Uterus (tissue), 4 donors: ENCODE measurements around the gene NKG7. TPM values are rescaled to one million over a fixed set of nuclear protein-coding genes. Genes with fewer than 3 reads are reported as not detected.

Source experiments
- DNase-seq, 2 donors: peaks; one replicate each; pipeline ENCODE4 v3.0.0-alpha.2; 2019 to 2020
- H3K27ac ChIP-seq, 2 donors: fragments of 200-600 bp; sonication (generic); 1 replicate in 1 of 2; 2 replicates in 1 of 2; pipeline ENCODE4 v1.5.1; 2016 to 2018
- H3K27me3 ChIP-seq, 2 donors: fragments of 200-600 bp; sonication (generic); one replicate each; pipeline ENCODE4 v1.5.1; 2018 to 2019; ENCODE audit warnings: control low read depth in 1 of 2
- H3K36me3 ChIP-seq, 2 donors: fragments of 200-600 bp; sonication (generic); one replicate each; pipeline ENCODE4 v1.5.1; 2019; ENCODE audit warnings: control low read depth in 1 of 2
- H3K4me1 ChIP-seq, 2 donors: fragments of 200-600 bp; sonication (generic); one replicate each; pipeline ENCODE4 v1.5.1; 2018 to 2019; ENCODE audit warnings: control low read depth in 1 of 2
- H3K4me3 ChIP-seq, 2 donors: fragments of 200-600 bp; sonication (generic); 1 replicate in 1 of 2; 2 replicates in 1 of 2; pipeline ENCODE4 v1.5.1; 2018 to 2019; ENCODE audit warnings: mild to moderate bottlenecking in 1 of 2
- H3K9me3 ChIP-seq, 2 donors: fragments of 200-600 bp; sonication (generic); one replicate each; pipeline ENCODE4 v1.5.1; 2019; ENCODE audit warnings: control low read depth in 1 of 2
- POLR2A ChIP-seq, 2 donors: fragments of 450-650 bp; IDR thresholded peaks; one replicate each; pipeline ENCODE4 v1.6.1; 2016; ENCODE audit warnings: antibody characterized with exemption in 2 of 2, mild to moderate bottlenecking in 1 of 2, moderate library complexity in 1 of 2
- intact Hi-C: fragments of 100-400 bp; cut with DNase I; formaldehyde crosslinking; loops from one replicate; pipeline ENCODE4 v1.15.1; 2023; ENCODE audit warnings: low total_unique reads
- total RNA-seq, 4 donors: library from RNA; depleted of rRNA in 3 of 4; stranded (reverse); fragments of >200 nt in 3 of 4; gene quantifications; one replicate each; pipeline versions ENCODE4 v1.1.0 to v1.2.4, GENCODE V29; 2014 to 2023
- TF ChIP-seq, protein P1 (sequence below), 4 experiments: fragments of 200-600 bp in 2 of 4; fragments of 450-650 bp in 2 of 4; sonication (generic) in 2 of 4; IDR thresholded peaks; one replicate each; pipeline ENCODE4 v1.5.1; 2016 to 2019; ENCODE audit warnings: antibody characterized with exemption in 4 of 4, mild to moderate bottlenecking in 2 of 4, moderate library complexity in 1 of 4
- donor health status: DM: yes; HTN: yes; CAD: no.

Gene NKG7
- total RNA-seq, 4 donors from 2014 or later = 1.0 to 3.6 (median 2.9) TPM; not detected in 1

DNA sequence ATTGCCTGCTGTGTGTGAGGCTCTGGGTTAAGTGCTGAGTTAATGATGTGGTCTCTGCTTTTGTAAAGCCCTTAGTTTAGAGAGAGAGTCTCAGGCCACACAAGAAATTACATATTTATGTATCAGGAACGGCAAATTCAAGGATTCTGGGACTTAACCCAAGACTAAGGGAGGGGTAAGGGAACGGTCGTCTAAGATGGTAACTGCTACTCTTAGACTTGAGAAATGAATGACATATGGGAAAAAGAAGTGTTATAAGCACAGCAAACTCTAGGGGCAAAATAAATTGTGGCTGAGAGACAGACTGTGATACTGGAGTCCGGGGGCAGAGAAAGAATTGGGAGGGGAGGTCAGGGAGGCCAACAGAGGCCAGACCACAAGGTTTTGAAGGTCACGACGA is 40.7 kb downstream of the NKG7 start:
- intact Hi-C loops = no loop called here
- Histone ChIP-seq H3K4me3 (no peak overlapping the region), H3K27me3 (peaks cover 0 to 34% of the 10 kb centered on the region in 2 donors), H3K4me1 (no peaks in the 10 kb centered on the region), H3K27ac (no peak overlapping the region), H3K9me3 (no peaks in the 10 kb centered on the region), H3K36me3 (no peaks in the 10 kb centered on the region)
- TF ChIP-seq, protein P1, sequence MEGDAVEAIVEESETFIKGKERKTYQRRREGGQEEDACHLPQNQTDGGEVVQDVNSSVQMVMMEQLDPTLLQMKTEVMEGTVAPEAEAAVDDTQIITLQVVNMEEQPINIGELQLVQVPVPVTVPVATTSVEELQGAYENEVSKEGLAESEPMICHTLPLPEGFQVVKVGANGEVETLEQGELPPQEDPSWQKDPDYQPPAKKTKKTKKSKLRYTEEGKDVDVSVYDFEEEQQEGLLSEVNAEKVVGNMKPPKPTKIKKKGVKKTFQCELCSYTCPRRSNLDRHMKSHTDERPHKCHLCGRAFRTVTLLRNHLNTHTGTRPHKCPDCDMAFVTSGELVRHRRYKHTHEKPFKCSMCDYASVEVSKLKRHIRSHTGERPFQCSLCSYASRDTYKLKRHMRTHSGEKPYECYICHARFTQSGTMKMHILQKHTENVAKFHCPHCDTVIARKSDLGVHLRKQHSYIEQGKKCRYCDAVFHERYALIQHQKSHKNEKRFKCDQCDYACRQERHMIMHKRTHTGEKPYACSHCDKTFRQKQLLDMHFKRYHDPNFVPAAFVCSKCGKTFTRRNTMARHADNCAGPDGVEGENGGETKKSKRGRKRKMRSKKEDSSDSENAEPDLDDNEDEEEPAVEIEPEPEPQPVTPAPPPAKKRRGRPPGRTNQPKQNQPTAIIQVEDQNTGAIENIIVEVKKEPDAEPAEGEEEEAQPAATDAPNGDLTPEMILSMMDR (IDR thresholded peaks at IDR 0.05) = no peak
- TF ChIP-seq POLR2A (IDR thresholded peaks at IDR 0.05) = no peak
- DNase-seq = no peak

DNA sequence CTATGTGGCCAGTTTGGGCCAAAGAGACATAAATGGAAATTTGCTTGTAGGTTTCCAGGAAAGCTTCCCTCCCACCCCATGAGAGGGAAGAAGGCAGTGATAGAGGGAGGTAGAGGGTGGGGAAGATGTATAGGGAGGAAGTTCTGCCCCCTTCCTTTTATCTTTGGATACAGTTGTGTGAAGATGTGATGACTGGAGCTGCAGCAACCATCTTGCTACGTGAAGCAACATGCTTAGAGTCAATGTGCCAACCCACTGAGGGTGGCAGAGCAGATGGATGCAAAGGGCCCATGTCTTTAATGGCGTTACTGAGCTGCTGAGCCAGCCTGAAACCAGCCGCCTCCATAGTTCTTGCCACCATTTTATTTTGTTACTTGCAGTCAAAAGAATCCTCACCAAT is 41.3 kb downstream of the NKG7 start:
- TF ChIP-seq, protein P1 (IDR thresholded peaks at IDR 0.05) = no peak
- no peak for TF ChIP-seq POLR2A (IDR thresholded peaks at IDR 0.05)
- Histone ChIP-seq H3K27me3 (peaks cover 0 to 36% of the 10 kb centered on the region in 2 donors), H3K4me3 (no peak overlapping the region), H3K9me3 (no peaks in the 10 kb centered on the region), H3K27ac (no peak overlapping the region), H3K36me3 (no peaks in the 10 kb centered on the region), H3K4me1 (no peaks in the 10 kb centered on the region)
- no peak for DNase-seq
- intact Hi-C loops = no loop called here

DNA sequence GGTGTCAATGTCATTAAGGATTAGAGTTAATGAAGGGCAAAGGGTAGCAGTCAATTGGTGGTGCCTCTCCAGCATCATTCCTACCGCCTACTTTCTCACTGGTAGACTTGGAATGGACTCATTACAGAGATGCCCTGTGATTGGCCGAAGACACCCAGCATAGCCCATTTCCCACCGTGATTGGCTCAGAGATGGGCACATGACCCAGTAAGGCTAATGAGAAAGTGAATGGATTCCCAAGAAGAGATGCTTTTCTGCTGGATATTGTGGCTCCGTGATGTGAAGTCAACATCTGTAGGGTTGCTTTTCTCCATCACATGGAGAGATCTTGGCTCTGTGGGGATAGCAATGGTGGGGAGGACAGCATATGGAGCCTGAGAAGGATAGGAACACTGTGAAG is 42.1 kb downstream of the NKG7 start:
- Histone ChIP-seq H3K9me3 (no peaks in the 10 kb centered on the region), H3K27ac (no peak overlapping the region), H3K27me3 (peaks cover 0 to 36% of the 10 kb centered on the region in 2 donors), H3K36me3 (no peaks in the 10 kb centered on the region), H3K4me3 (no peak overlapping the region), H3K4me1 (no peaks in the 10 kb centered on the region)
- TF ChIP-seq POLR2A (IDR thresholded peaks at IDR 0.05) = no peak
- TF ChIP-seq, protein P1 (IDR thresholded peaks at IDR 0.05) = no peak
- intact Hi-C loops = no loop called here
- DNase-seq = no peak

DNA sequence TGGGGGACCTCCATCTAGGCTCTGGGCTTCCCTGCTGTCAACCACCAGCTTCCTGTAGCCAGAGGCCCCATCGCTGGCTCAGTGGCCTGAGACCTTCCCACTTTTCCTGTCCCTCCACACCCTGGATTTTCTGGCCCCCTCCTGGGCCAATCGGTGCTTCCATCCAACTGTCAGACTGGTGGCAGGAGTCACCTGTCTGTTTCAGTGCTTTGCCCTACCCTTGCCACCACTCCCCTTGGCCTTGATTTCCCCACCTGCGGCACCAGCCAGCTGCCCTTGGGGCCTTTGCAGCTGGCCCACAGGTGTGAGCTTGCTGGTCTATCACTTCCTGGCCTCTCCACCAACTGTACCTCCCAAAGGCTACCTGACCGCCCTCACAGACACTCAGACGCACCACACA is 43.0 kb downstream of the NKG7 start:
- TF ChIP-seq POLR2A (IDR thresholded peaks at IDR 0.05) = no peak
- TF ChIP-seq, protein P1 (IDR thresholded peaks at IDR 0.05) = no peak
- no peaks in the 10 kb centered on the region for H3K4me1 ChIP-seq
- H3K9me3 ChIP-seq = no peaks in the 10 kb centered on the region
- H3K27ac ChIP-seq = no peak overlapping the region
- intact Hi-C loops = no loop called here
- no peak overlapping the region for H3K4me3 ChIP-seq
- no peaks in the 10 kb centered on the region for H3K36me3 ChIP-seq
- H3K27me3 ChIP-seq = peaks cover 0 to 36% of the 10 kb centered on the region in 2 donors
- DNase-seq = no peak

DNA sequence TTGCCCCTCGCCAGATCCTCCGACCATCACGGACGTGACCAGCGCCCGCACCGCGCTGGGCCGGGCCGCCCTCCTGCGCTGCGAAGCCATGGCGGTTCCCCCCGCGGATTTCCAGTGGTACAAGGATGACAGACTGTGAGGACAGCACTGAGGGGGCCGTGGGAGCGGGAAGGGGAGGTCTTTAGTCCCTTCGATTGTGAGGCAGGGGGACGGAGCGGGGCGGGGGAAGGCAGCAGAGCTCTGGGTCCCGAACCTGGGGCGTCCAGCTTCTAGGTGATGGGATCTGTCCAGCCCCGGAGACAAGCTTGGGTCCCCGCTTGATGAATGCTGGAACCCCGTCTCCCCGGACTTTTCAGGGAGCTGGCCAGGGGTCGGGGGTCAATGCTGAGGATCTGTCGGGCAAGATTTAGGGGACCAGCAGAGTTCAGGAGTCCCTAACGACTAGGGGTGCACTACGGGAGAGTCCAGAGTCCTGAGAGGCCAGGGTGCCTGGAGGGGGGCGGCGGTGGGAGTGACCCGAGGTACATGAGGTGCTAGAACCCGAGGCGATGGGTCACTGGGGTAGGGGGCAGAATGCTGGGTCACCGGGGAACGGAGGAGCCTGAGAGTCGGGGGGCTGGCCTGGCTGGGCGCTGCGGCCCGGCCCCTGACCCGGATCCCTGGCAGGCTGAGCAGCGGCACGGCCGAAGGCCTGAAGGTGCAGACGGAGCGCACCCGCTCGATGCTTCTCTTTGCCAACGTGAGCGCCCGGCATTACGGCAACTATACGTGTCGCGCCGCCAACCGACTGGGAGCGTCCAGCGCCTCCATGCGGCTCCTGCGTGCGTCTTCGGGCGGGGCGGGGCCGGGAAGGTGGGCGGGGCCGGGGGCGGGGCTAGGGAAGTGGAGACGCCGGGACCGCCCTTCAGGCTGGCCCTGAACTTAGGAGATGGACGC is 45.1 kb downstream of the NKG7 start:
- TF ChIP-seq, protein P1 (IDR thresholded peaks at IDR 0.05) = no peak
- TF ChIP-seq POLR2A (IDR thresholded peaks at IDR 0.05) = no peak
- Histone ChIP-seq H3K36me3 (no peaks in the 10 kb centered on the region), H3K4me3 (no peak overlapping the region), H3K9me3 (no peaks in the 10 kb centered on the region), H3K27me3 (peaks cover 0 to 36% of the 10 kb centered on the region in 2 donors), H3K4me1 (no peaks in the 10 kb centered on the region), H3K27ac (no peak overlapping the region)
- no peak for DNase-seq
- intact Hi-C loops = no loop called here
